ENCODE results near the gene CEACAM6. TPM values are rescaled to one million over a fixed set of nuclear protein-coding genes. Genes with fewer than 3 reads are reported as not detected.
"Not testable (repeated sequence)": the region's sequence is repeated elsewhere in the genome, so short reads cannot be mapped to it uniquely, and the experiment has no call there.

Gene CEACAM6
- total and polyA plus RNA-seq, 2 experiments from 2014 or later: not detected

- no peak for TF ChIP-seq ZNF462 (CRISPR knock-in tag; IDR thresholded peaks at IDR 0.05)
- TF ChIP-seq ZNF331 (CRISPR knock-in tag; IDR thresholded peaks at IDR 0.05; ENCODE audit: low read depth): no peak
- no peak for TF ChIP-seq EZH2phosphoT487 (IDR thresholded peaks at IDR 0.05; ENCODE audit: unreplicated experiment)
Measured at GRCh38 chr19:41767115-41767514, 11.8 kb downstream of the CEACAM6 start (continued).

- not testable (repeated sequence) for H3K79me2 ChIP-seq (replicated peaks; ENCODE audit: insufficient read depth); ATAC-seq; H3K4me1 Mint-ChIP-seq; H3F3A ChIP-seq (replicated peaks; ENCODE audit: low read depth); H3K27ac Mint-ChIP-seq; H3K4me3 ChIP-seq; H3K4me2 ChIP-seq; H3K36me3 ChIP-seq (ENCODE audit: insufficient read depth); H4K20me1 ChIP-seq (replicated peaks; ENCODE audit: insufficient read depth); H3K36me3 Mint-ChIP-seq (ENCODE audit: low read depth); H3K9me3 Mint-ChIP-seq; H2AFZ ChIP-seq; H3K27me3 Mint-ChIP-seq (ENCODE audit: insufficient read depth, low read depth, poor library complexity); H3K9me2 ChIP-seq (ENCODE audit: insufficient read depth); H3K4me1 ChIP-seq (ENCODE audit: insufficient read depth); DNase-seq (ENCODE audit: low spot score); H3K27ac ChIP-seq (ENCODE audit: low read depth); H3K27me3 ChIP-seq (ENCODE audit: insufficient read depth); H3K4me3 Mint-ChIP-seq
Measured at GRCh38 chr19:41768105-41768504, 12.8 kb downstream of the CEACAM6 start.

GRCh38 chr19:41769608-41770007 is 14.3 kb downstream of the CEACAM6 start:
- peaks cover 7% of the 10 kb centered on the region; the same call in 2 of the 3 replicates for H3K9me3 Mint-ChIP-seq
- no peak for TF ChIP-seq CTCF (conservative IDR thresholded peaks at IDR 0.05; ENCODE audit: low read depth in 2 of 2)
- TF ChIP-seq EZH2 (IDR thresholded peaks at IDR 0.05; ENCODE audit: low read depth, unreplicated experiment): no peak
- no peak for TF ChIP-seq NANOG (IDR thresholded peaks at IDR 0.05; ENCODE audit: borderline replicate concordance)

More at GRCh38 chr19:41769608-41770007, 14.3 kb downstream of the CEACAM6 start:
- ATAC-seq (no peak), DNase-seq (ENCODE audit: low spot score) (no peak)
- H3K27me3 Mint-ChIP-seq (ENCODE audit: insufficient read depth, low read depth, poor library complexity): peaks cover 6% of the 10 kb centered on the region
- no peak overlapping the region for H3K27ac Mint-ChIP-seq
- H3K9me2 ChIP-seq (ENCODE audit: insufficient read depth): no peaks in the 10 kb centered on the region
- no peaks in the 10 kb centered on the region for H3K27me3 ChIP-seq (ENCODE audit: insufficient read depth)
- H3K4me1 Mint-ChIP-seq: peaks cover 4% of the 10 kb centered on the region; the same call in 2 of the 3 replicates
- H3K27ac ChIP-seq (ENCODE audit: low read depth): no peak overlapping the region
- no peaks in the 10 kb centered on the region for H3K79me2 ChIP-seq (replicated peaks; ENCODE audit: insufficient read depth)
- no peak overlapping the region for H3K4me2 ChIP-seq
- H3F3A ChIP-seq (replicated peaks; ENCODE audit: low read depth): no peaks in the 10 kb centered on the region
- no peak overlapping the region for H2AFZ ChIP-seq
- H3K36me3 Mint-ChIP-seq (ENCODE audit: low read depth): no peaks in the 10 kb centered on the region; the same call in 2 of the 3 replicates
- H3K4me3 Mint-ChIP-seq: no peak overlapping the region
- H3K36me3 ChIP-seq (ENCODE audit: insufficient read depth): no peaks in the 10 kb centered on the region
- no peaks in the 10 kb centered on the region; the same call in 1 of the 2 replicates for H3K4me1 ChIP-seq (ENCODE audit: insufficient read depth)
- H4K20me1 ChIP-seq (replicated peaks; ENCODE audit: insufficient read depth): no peaks in the 10 kb centered on the region
- H3K4me3 ChIP-seq: no peak overlapping the region

Data from GM23338 (cell line).